Esophagus muscularis mucosa (tissue), 4 donors: ENCODE data around the gene VDAC2. TPM values are rescaled to one million over a fixed set of nuclear protein-coding genes. Genes with fewer than 3 reads are reported as not detected.
A peak's percentile ranks its signal among the peaks of the same experiment; 100 is the strongest.
"Not testable (repeated sequence)": the region's sequence is repeated elsewhere in the genome, so short reads cannot be mapped to it uniquely, and the experiment has no call there.

Source experiments
- DNase-seq: peaks from one replicate; pipeline ENCODE4 v3.0.0-alpha.2; 2017; ENCODE audit errors: extremely low spot score
- H3K27ac ChIP-seq, 4 donors: fragments of 200-600 bp; sonication (generic); replicated peaks in 1 of 4; 1 replicate in 3 of 4; 2 replicates in 1 of 4; pipeline ENCODE4 v1.5.1; 2016 to 2019; ENCODE audit warnings: mild to moderate bottlenecking in 1 of 4
- H3K27me3 ChIP-seq, 4 donors: fragments of 200-600 bp; sonication (generic); one replicate each; pipeline versions ENCODE4 v1.5.1 to v1.6.0; 2016 to 2019
- H3K36me3 ChIP-seq, 4 donors: fragments of 200-600 bp; sonication (generic); one replicate each; pipeline ENCODE4 v1.5.1; 2016 to 2019
- H3K4me1 ChIP-seq, 4 donors: fragments of 200-600 bp; sonication (generic); one replicate each; pipeline ENCODE4 v1.5.1; 2016 to 2019
- H3K4me3 ChIP-seq, 4 donors: fragments of 200-600 bp; sonication (generic); 1 replicate in 2 of 4; 2 replicates in 2 of 4; pipeline ENCODE4 v1.5.1; 2016 to 2019; ENCODE audit warnings: mild to moderate bottlenecking in 4 of 4, moderate library complexity in 1 of 4
- H3K9me3 ChIP-seq, 4 donors: fragments of 200-600 bp; sonication (generic); 1 replicate in 3 of 4; 2 replicates in 1 of 4; pipeline ENCODE4 v1.5.1; 2016 to 2019
- EP300 ChIP-seq: sonication (generic); formaldehyde crosslinking; IDR thresholded peaks from one replicate; pipeline ENCODE4 v1.6.1; 2017; ENCODE audit warnings: antibody characterized with exemption
- POLR2A ChIP-seq: fragments of 450-650 bp; IDR thresholded peaks from one replicate; pipeline ENCODE4 v1.6.1; 2017; ENCODE audit warnings: antibody characterized with exemption, moderate library complexity, mild to moderate bottlenecking, low read depth
- POLR2AphosphoS5 ChIP-seq, 2 donors: sonication (generic); formaldehyde crosslinking; IDR thresholded peaks; one replicate each; pipeline ENCODE4 v1.6.1; 2017; ENCODE audit warnings: antibody characterized with exemption in 2 of 2
- WGBS: methylation state at CpG from one replicate; pipeline ENCODE4 v1.1.5; 2018; 5-methylcytosine and 5-hydroxymethylcytosine counted together
- intact Hi-C: fragments of 100-400 bp; cut with DNase I; formaldehyde crosslinking; loops from one replicate; pipeline ENCODE4 v1.15.1; 2023
- total RNA-seq, 4 donors: library from RNA; depleted of rRNA; stranded (reverse); fragments of >200 nt; gene quantifications; one replicate each; pipeline versions ENCODE4 v1.1.0 to v1.2.1, GENCODE V29; 2016
- TF ChIP-seq, protein P1 (sequence below), 3 experiments: fragments of 200-600 bp in 2 of 3; fragments of 450-650 bp in 1 of 3; sonication (generic) in 2 of 3; IDR thresholded peaks; one replicate each; pipeline ENCODE4 v1.5.1; 2017 to 2019; ENCODE audit warnings: antibody characterized with exemption in 3 of 3, mild to moderate bottlenecking in 2 of 3, moderate library complexity in 1 of 3

VDAC2 gene
- total RNA-seq, 4 donors from 2014 or later: 194 to 260 (median 234) TPM

DNA sequence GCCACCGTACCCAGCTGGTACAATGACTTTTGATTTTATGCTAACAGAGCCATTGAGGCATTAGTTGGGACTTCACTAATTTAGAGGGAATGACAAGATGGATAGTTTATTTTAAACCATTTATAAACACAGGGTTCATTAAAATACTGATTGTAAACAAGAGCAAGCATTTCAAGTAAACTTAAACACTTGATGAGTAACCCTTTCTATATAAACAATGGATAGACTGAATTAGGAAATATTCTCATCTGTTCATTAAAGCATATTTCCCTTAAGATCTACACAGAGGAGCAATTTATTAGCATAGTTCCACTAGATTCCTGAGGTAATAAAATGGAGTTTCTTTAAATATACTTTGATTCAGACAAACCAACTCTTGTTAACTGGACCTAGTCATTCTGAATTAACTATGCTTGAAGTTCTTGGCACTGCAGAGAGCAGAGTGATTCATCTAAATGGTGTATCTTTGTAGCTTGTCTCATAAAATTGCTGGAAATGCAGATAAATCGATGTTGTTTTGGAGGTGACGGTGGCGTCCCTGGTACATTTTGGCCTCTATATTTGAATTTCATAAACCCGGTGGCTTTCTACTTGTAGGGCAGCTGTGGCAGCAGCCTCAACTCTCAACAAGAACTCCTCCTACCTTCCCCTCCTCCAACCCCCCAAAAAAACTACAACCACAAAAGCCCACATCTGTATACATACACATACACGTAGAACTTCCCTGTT, 15.4 kb upstream of the VDAC2 start:
- H3K27ac ChIP-seq: peak overlapping the region; percentile 10 to 62 (median 38)
- 74% methylated on average over 6 of the region's 6 CpGs for WGBS
- peak; percentile 26 for DNase-seq
- intact Hi-C loops: no loop called here
- no peaks in the 10 kb centered on the region for H3K27me3 ChIP-seq
- no peaks in the 10 kb centered on the region for H3K36me3 ChIP-seq
- H3K4me3 ChIP-seq: no peak overlapping the region
- peaks cover 10 to 37% (median 25%) of the 10 kb centered on the region in 4 donors for H3K4me1 ChIP-seq
- H3K9me3 ChIP-seq: no peaks in the 10 kb centered on the region
- TF ChIP-seq POLR2AphosphoS5 (IDR thresholded peaks at IDR 0.05) (no peak), EP300 (no peak), POLR2A (no peak)
- TF ChIP-seq, protein P1, sequence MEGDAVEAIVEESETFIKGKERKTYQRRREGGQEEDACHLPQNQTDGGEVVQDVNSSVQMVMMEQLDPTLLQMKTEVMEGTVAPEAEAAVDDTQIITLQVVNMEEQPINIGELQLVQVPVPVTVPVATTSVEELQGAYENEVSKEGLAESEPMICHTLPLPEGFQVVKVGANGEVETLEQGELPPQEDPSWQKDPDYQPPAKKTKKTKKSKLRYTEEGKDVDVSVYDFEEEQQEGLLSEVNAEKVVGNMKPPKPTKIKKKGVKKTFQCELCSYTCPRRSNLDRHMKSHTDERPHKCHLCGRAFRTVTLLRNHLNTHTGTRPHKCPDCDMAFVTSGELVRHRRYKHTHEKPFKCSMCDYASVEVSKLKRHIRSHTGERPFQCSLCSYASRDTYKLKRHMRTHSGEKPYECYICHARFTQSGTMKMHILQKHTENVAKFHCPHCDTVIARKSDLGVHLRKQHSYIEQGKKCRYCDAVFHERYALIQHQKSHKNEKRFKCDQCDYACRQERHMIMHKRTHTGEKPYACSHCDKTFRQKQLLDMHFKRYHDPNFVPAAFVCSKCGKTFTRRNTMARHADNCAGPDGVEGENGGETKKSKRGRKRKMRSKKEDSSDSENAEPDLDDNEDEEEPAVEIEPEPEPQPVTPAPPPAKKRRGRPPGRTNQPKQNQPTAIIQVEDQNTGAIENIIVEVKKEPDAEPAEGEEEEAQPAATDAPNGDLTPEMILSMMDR (IDR thresholded peaks at IDR 0.05): no peak

DNA sequence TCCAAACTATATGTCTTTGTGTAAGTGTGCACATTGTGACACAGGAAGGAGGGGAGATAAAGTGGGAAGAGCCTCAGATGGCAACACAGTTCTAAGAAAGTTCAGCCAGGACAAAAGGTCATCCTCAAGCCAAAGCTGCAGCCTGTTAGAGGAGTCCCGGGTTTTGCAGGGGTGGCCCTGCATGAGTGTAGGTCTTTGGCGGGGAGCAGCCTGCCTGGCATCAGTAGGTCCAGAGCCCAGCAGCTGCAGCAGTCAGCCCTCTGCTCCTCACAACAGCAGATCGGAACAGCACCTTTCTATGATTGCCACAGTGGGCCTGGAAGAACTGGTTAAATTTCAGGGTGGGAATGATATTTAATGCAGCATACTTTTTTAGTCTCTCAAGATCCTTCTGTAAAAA, 13.5 kb upstream of the VDAC2 start:
- DNase-seq: no peak
- Histone ChIP-seq H3K27me3 (no peaks in the 10 kb centered on the region), H3K9me3 (no peaks in the 10 kb centered on the region), H3K4me3 (no peak overlapping the region), H3K27ac (no peak overlapping the region), H3K36me3 (no peaks in the 10 kb centered on the region), H3K4me1 (peaks cover 5 to 25% (median 19%) of the 10 kb centered on the region in 4 donors)
- TF ChIP-seq POLR2AphosphoS5 (IDR thresholded peaks at IDR 0.05): no peak
- TF ChIP-seq, protein P1 (IDR thresholded peaks at IDR 0.05): no peak
- no peak for TF ChIP-seq EP300
- no peak for TF ChIP-seq POLR2A
- 100% methylated on average over 2 of the region's 3 CpGs for WGBS
- intact Hi-C loops: no loop called here

DNA sequence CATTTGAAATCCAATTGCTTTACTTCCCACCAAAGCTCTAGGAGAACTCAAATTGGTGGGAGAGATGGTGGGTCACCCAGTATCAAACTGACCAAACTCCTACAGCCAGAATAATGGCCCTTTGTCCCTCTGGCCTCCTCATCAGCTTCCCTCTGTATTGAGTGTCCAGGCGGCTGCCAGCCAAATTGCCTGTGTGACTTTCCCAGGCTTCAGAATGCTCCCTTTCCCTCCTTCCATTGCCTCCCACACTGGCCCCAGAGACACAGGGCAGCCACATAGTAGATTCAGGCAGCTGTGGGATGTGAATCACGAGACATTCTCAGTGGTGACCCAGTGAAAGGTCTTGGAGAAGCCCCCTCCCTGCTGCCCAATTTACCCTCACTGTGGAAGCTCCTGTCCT, 12.7 kb upstream of the VDAC2 start:
- 90% methylated on average over 2 of the region's 2 CpGs for WGBS
- no peaks in the 10 kb centered on the region for H3K9me3 ChIP-seq
- intact Hi-C loops: no loop called here
- no peaks in the 10 kb centered on the region for H3K27me3 ChIP-seq
- TF ChIP-seq POLR2AphosphoS5 (IDR thresholded peaks at IDR 0.05): no peak
- no peak for TF ChIP-seq EP300
- peak; percentile 29 for DNase-seq
- H3K4me1 ChIP-seq: peaks cover 7 to 25% (median 20%) of the 10 kb centered on the region in 4 donors
- H3K27ac ChIP-seq: no peak overlapping the region
- no peak overlapping the region for H3K4me3 ChIP-seq
- H3K36me3 ChIP-seq: no peaks in the 10 kb centered on the region

DNA sequence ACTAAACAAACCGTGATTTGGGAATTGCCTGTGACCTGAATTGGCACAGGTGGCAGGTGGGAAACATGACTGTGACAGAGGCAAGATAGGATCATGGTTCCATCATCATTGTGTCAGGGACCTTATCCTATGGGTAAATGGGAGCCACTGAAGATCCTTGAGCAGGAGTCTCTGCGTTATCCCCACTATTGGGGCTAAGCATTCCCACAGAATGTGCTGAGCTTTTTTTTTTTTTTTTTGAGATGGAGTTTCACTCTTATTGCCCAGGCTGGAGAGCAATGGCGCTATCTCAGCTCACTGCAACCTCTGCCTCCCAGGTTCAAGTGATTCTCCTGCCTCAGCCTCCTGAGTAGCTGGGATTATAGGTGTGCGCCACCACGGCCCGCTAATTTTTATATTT, 10.6 kb upstream of the VDAC2 start:
- H3K4me1 ChIP-seq: peaks cover 17 to 26% (median 25%) of the 10 kb centered on the region in 4 donors
- H3K27ac ChIP-seq, intact Hi-C loops, H3K27me3 ChIP-seq, H3K4me3 ChIP-seq, DNase-seq, H3K9me3 ChIP-seq, H3K36me3 ChIP-seq: not testable (repeated sequence)
- WGBS: 96% methylated on average over 6 of the region's 6 CpGs

DNA sequence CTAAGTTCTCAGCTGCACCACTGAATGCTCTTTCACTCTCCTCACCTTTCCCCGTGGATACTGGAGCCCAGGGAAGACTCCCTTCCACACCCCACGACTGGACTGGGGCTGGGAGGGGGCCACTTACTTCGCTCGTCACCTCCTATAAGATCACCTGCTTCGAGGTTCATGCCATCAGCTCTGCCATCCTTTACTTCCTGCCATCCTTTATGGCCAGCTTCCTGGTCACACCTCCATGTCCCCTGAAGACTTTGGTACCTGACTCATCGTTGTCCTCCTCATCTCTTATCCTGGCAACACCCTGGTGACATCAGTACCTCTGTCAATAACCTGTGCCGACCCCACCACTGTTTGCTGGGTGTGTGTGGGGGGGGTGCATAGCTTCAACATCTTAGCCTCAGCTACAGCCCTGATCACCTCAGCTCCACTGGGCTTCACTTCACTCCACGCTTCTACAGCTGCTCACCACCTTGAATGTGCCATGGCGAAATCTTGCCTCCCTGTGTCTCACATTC, 8.7 kb upstream of the VDAC2 start:
- no peaks in the 10 kb centered on the region for H3K36me3 ChIP-seq
- H3K4me3 ChIP-seq: no peak overlapping the region
- no peak for TF ChIP-seq POLR2A
- TF ChIP-seq EP300: no peak
- TF ChIP-seq, protein P1 (IDR thresholded peaks at IDR 0.05): no peak
- no peak for TF ChIP-seq POLR2AphosphoS5 (IDR thresholded peaks at IDR 0.05)
- no peak for DNase-seq
- H3K4me1 ChIP-seq: peaks cover 17 to 25% (median 18%) of the 10 kb centered on the region in 4 donors
- no peaks in the 10 kb centered on the region for H3K9me3 ChIP-seq
- no peaks in the 10 kb centered on the region for H3K27me3 ChIP-seq
- intact Hi-C loops: no loop called here
- 83% methylated on average over 9 of the region's 9 CpGs for WGBS
- H3K27ac ChIP-seq: peak overlapping the region in 3 of 4 donors; percentile 69 to 74 (median 70)
